ENCODE measurements around the gene ATP23.

Gene ATP23

GRCh38 chr12:57984629-57985151, 43.3 kb downstream of the ATP23 start:
- DNase-seq: no peak

GRCh38 chr12:57985685-57986084, 44.3 kb downstream of the ATP23 start:
- no peak for DNase-seq

- DNase-seq: no peak
Observed at GRCh38 chr12:57989838-57990237, 48.5 kb downstream of the ATP23 start.

GRCh38 chr12:57990241-57990883, 49.0 kb downstream of the ATP23 start:
- DNase-seq: no peak

- no peak for DNase-seq
Observed at GRCh38 chr12:57992001-57992400, 50.6 kb downstream of the ATP23 start.

GRCh38 chr12:57993030-57993429, 51.7 kb downstream of the ATP23 start:
- DNase-seq: no peak

GRCh38 chr12:57993834-57994233, 52.5 kb downstream of the ATP23 start:
- no peak for DNase-seq

- DNase-seq: no peak
Observed at GRCh38 chr12:57996520-57996919, 55.2 kb downstream of the ATP23 start.

GRCh38 chr12:57998251-57998650, 56.9 kb downstream of the ATP23 start:
- DNase-seq: no peak

- no peak for DNase-seq
Observed at GRCh38 chr12:58000499-58000898, 59.1 kb downstream of the ATP23 start.

GRCh38 chr12:58007875-58008274, 66.5 kb downstream of the ATP23 start:
- DNase-seq: no peak

- DNase-seq: no peak
Observed at GRCh38 chr12:58008634-58009033, 67.3 kb downstream of the ATP23 start.
